Suprapubic skin (tissue), 4 donors: ENCODE results near the gene PLEKHG4B.

Experiments
- CTCF ChIP-seq, 2 donors: fragments of 200-600 bp in 1 of 2; fragments of 450-650 bp in 1 of 2; sonication (generic) in 1 of 2; IDR thresholded peaks; one replicate each; pipeline ENCODE4 v1.5.1; 2016 to 2019; ENCODE audit warnings: antibody characterized with exemption in 2 of 2, mild to moderate bottlenecking in 1 of 2, moderate library complexity in 1 of 2
- POLR2A ChIP-seq, 2 donors: fragments of 450-650 bp; IDR thresholded peaks; one replicate each; pipeline ENCODE4 v1.6.1; 2017; ENCODE audit warnings: antibody characterized with exemption in 2 of 2, mild to moderate bottlenecking in 2 of 2, moderate library complexity in 2 of 2
- POLR2AphosphoS5 ChIP-seq, 3 donors: sonication (generic); formaldehyde crosslinking; IDR thresholded peaks; one replicate each; pipeline ENCODE4 v1.6.1; 2017; ENCODE audit warnings: antibody characterized with exemption in 3 of 3

GRCh38 chr5:194603-195209 lies 102.7 kb downstream of the PLEKHG4B start:
- no peak for TF ChIP-seq POLR2A (IDR thresholded peaks at IDR 0.05)
- TF ChIP-seq CTCF (IDR thresholded peaks at IDR 0.05), result no peak
- no peak for TF ChIP-seq POLR2AphosphoS5 (IDR thresholded peaks at IDR 0.05)
